Lower leg skin (tissue), 3 donors: Measurements from ENCODE around the gene CACHD1.

Source experiments
- POLR2A ChIP-seq, 2 donors: fragments of 450-650 bp; IDR thresholded peaks; one replicate each; pipeline ENCODE4 v1.6.1; 2016 to 2017; ENCODE audit warnings: antibody characterized with exemption in 2 of 2, mild to moderate bottlenecking in 1 of 2, moderate library complexity in 1 of 2
- TF ChIP-seq, protein P1 (sequence below), 3 donors: fragments of 450-650 bp; IDR thresholded peaks; one replicate each; pipeline ENCODE4 v1.5.1; 2016; ENCODE audit warnings: antibody characterized with exemption in 3 of 3, mild to moderate bottlenecking in 3 of 3, moderate library complexity in 2 of 3

DNA sequence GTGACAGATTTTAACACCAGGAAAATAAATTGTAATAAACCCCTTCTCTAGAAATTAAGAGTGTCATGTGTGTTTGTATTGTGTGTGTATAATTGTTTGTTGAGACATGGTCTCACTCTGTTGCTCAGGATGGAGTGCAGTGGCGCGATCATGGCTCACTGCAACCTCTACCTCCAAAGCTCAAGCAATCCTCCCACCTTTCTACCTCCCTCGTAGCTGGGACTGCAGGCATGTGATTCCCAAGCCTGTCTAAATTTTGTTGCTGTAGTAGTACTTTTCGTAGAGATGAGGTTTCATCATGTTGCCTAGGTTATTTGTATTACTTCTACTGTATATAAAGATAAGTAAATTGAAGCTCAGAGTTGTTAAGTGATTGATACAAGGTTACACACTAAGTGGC lies 206.5 kb downstream of the CACHD1 start:
- no peak for TF ChIP-seq POLR2A (IDR thresholded peaks at IDR 0.05)
- TF ChIP-seq, protein P1, sequence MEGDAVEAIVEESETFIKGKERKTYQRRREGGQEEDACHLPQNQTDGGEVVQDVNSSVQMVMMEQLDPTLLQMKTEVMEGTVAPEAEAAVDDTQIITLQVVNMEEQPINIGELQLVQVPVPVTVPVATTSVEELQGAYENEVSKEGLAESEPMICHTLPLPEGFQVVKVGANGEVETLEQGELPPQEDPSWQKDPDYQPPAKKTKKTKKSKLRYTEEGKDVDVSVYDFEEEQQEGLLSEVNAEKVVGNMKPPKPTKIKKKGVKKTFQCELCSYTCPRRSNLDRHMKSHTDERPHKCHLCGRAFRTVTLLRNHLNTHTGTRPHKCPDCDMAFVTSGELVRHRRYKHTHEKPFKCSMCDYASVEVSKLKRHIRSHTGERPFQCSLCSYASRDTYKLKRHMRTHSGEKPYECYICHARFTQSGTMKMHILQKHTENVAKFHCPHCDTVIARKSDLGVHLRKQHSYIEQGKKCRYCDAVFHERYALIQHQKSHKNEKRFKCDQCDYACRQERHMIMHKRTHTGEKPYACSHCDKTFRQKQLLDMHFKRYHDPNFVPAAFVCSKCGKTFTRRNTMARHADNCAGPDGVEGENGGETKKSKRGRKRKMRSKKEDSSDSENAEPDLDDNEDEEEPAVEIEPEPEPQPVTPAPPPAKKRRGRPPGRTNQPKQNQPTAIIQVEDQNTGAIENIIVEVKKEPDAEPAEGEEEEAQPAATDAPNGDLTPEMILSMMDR (IDR thresholded peaks at IDR 0.05): no peak
